Activated T-cell treated with anti-CD3 and anti-CD28 coated beads for 24 hours (primary cell): ENCODE data around the gene KRT14.
"Not testable (repeated sequence)": the region's sequence is repeated elsewhere in the genome, so short reads cannot be mapped to it uniquely, and the experiment has no call there.

Experiments used
- DNase-seq: peaks from one replicate; pipeline ENCODE4 v3.0.0-alpha.2; 2020; ENCODE audit warnings: low read depth

The KRT14 gene

GRCh38 chr17:41586863-41587495 is at the start of gene KRT14:
Gene KRT14 (minus strand): TSS chr17:41586895. CDS start chr17:41586834, 61 bp downstream.
- no peak for DNase-seq

GRCh38 chr17:41635121-41636097 is 48.7 kb upstream of the KRT14 start:
- DNase-seq, result no peak

- DNase-seq, result no peak
Observed at GRCh38 chr17:41634639-41635038, 47.9 kb upstream of the KRT14 start.

- no peak for DNase-seq
Observed at GRCh38 chr17:41633556-41634199, 47.0 kb upstream of the KRT14 start.

GRCh38 chr17:41632482-41633105 is 45.9 kb upstream of the KRT14 start:
- no peak for DNase-seq

- DNase-seq, result no peak
Observed at GRCh38 chr17:41631898-41632285, 45.2 kb upstream of the KRT14 start.

GRCh38 chr17:41631025-41631897 is 44.6 kb upstream of the KRT14 start:
- DNase-seq, result no peak

- DNase-seq, result no peak
Observed at GRCh38 chr17:41629826-41630670, 43.4 kb upstream of the KRT14 start.

- no peak for DNase-seq
Observed at GRCh38 chr17:41629316-41629715, 42.6 kb upstream of the KRT14 start.

GRCh38 chr17:41628621-41629255 is 42.0 kb upstream of the KRT14 start:
- DNase-seq, result not testable (repeated sequence)

GRCh38 chr17:41628073-41628370 is 41.3 kb upstream of the KRT14 start:
- not testable (repeated sequence) for DNase-seq

- no peak for DNase-seq
Observed at GRCh38 chr17:41627316-41628072, 40.8 kb upstream of the KRT14 start.

- not testable (repeated sequence) for DNase-seq
Observed at GRCh38 chr17:41626914-41627295, 40.2 kb upstream of the KRT14 start.

GRCh38 chr17:41626028-41626913 is 39.6 kb upstream of the KRT14 start:
- DNase-seq, result not testable (repeated sequence)

- DNase-seq, result no peak
Observed at GRCh38 chr17:41625602-41626001, 38.9 kb upstream of the KRT14 start.

GRCh38 chr17:41624208-41625101 is 37.8 kb upstream of the KRT14 start, which contains the start of gene KRT17:
Gene KRT17 (minus strand): TSS chr17:41624575. CDS start chr17:41624509, 66 bp downstream.
- no peak for DNase-seq
